Endothelial cell (in vitro differentiated cells): Measurements from ENCODE around the gene DTNBP1. TPM values are rescaled to one million over a fixed set of nuclear protein-coding genes. Genes with fewer than 3 reads are reported as not detected.

Source experiments
- DNase-seq: peaks from one replicate; pipeline ENCODE4 v3.0.0; 2021; ENCODE audit warnings: low spot score
- H3K27ac Mint-ChIP-seq: one replicate; pipeline ENCODE4 v1.8.0; 2021; ENCODE audit warnings: mixed read lengths, inconsistent platforms; ENCODE audit not compliant: unreplicated experiment
- H3K27me3 Mint-ChIP-seq: one replicate; pipeline ENCODE4 v1.8.0; 2021; ENCODE audit warnings: mild to moderate bottlenecking, moderate library complexity, mixed read lengths, inconsistent platforms; ENCODE audit not compliant: unreplicated experiment
- H3K36me3 Mint-ChIP-seq: one replicate; pipeline ENCODE4 v1.8.0; 2021; ENCODE audit warnings: mild to moderate bottlenecking, low read depth, mixed read lengths, inconsistent platforms; ENCODE audit not compliant: unreplicated experiment
- H3K4me1 Mint-ChIP-seq: one replicate; pipeline ENCODE4 v1.8.0; 2021; ENCODE audit warnings: mild to moderate bottlenecking, mixed read lengths, inconsistent platforms; ENCODE audit not compliant: unreplicated experiment
- H3K4me3 Mint-ChIP-seq: one replicate; pipeline ENCODE4 v1.8.0; 2021; ENCODE audit warnings: mild to moderate bottlenecking, mixed read lengths, inconsistent platforms; ENCODE audit not compliant: unreplicated experiment
- H3K9me3 Mint-ChIP-seq: one replicate; pipeline ENCODE4 v1.8.0; 2021; ENCODE audit warnings: mixed read lengths, inconsistent platforms; ENCODE audit not compliant: unreplicated experiment
- CTCF ChIP-seq: fragments of 200-600 bp; sonication (generic); IDR thresholded peaks from one replicate; pipeline ENCODE4 v1.5.0; 2021; ENCODE audit warnings: antibody characterized with exemption; ENCODE audit not compliant: unreplicated experiment
- total RNA-seq: library from RNA; stranded (reverse); fragmentation: NEBNext Ultra II Directional; extraction: Animal tissue kit (Norgen Biotek cat#: 25700); gene quantifications from one replicate; pipeline ENCODE4 v1.2.1, GENCODE V29; 2021; ENCODE audit not compliant: unreplicated experiment

Gene DTNBP1
- total RNA-seq, 1 donor from 2014 or later, result 19.3 TPM

GRCh38 chr6:15555101-15556038 is 107.5 kb downstream of the DTNBP1 start:
- DNase-seq, result no peak
- peaks cover 47% of the 10 kb centered on the region for H3K4me1 Mint-ChIP-seq
- no peak for TF ChIP-seq CTCF
- H3K36me3 Mint-ChIP-seq, result no peaks in the 10 kb centered on the region
- H3K9me3 Mint-ChIP-seq, result no peaks in the 10 kb centered on the region
- peak overlapping the region; percentile 49 for H3K27ac Mint-ChIP-seq
- peaks cover 4% of the 10 kb centered on the region for H3K27me3 Mint-ChIP-seq
- H3K4me3 Mint-ChIP-seq, result no peak overlapping the region

- Mint-ChIP-seq H3K9me3 (no peaks in the 10 kb centered on the region), H3K27me3 (peaks cover 6% of the 10 kb centered on the region), H3K36me3 (no peaks in the 10 kb centered on the region), H3K27ac (peak overlapping the region; percentile 49), H3K4me1 (peaks cover 53% of the 10 kb centered on the region), H3K4me3 (no peak overlapping the region)
- no peak for TF ChIP-seq CTCF
- DNase-seq, result no peak
Measured at GRCh38 chr6:15554728-15555100, 108.1 kb downstream of the DTNBP1 start.

- no peaks in the 10 kb centered on the region for H3K9me3 Mint-ChIP-seq
- H3K4me3 Mint-ChIP-seq, result no peak overlapping the region
- no peak for DNase-seq
- H3K36me3 Mint-ChIP-seq, result no peaks in the 10 kb centered on the region
- peaks cover 6% of the 10 kb centered on the region for H3K27me3 Mint-ChIP-seq
- TF ChIP-seq CTCF, result no peak
- H3K27ac Mint-ChIP-seq, result peak overlapping the region; percentile 83
- peaks cover 56% of the 10 kb centered on the region for H3K4me1 Mint-ChIP-seq
Measured at GRCh38 chr6:15553736-15554294, 109.0 kb downstream of the DTNBP1 start.

- peak overlapping the region; percentile 81 for H3K27ac Mint-ChIP-seq
- DNase-seq, result no peak
- H3K4me3 Mint-ChIP-seq, result peak overlapping the region; percentile 21
- no peaks in the 10 kb centered on the region for H3K36me3 Mint-ChIP-seq
- TF ChIP-seq CTCF, result no peak
- no peaks in the 10 kb centered on the region for H3K9me3 Mint-ChIP-seq
- H3K4me1 Mint-ChIP-seq, result peaks cover 61% of the 10 kb centered on the region
- peaks cover 6% of the 10 kb centered on the region for H3K27me3 Mint-ChIP-seq
Measured at GRCh38 chr6:15553031-15553430, 109.8 kb downstream of the DTNBP1 start.

GRCh38 chr6:15551798-15552197 is 111.0 kb downstream of the DTNBP1 start:
- peaks cover 62% of the 10 kb centered on the region for H3K4me1 Mint-ChIP-seq
- no peak for TF ChIP-seq CTCF
- H3K4me3 Mint-ChIP-seq, result peak overlapping the region; percentile 3
- DNase-seq, result peak; percentile 68
- no peaks in the 10 kb centered on the region for H3K9me3 Mint-ChIP-seq
- peaks cover 6% of the 10 kb centered on the region for H3K27me3 Mint-ChIP-seq
- peak overlapping the region; percentile 96 for H3K27ac Mint-ChIP-seq
- no peaks in the 10 kb centered on the region for H3K36me3 Mint-ChIP-seq
